ENCODE data around the gene ITGAD. TPM values are rescaled to one million over a fixed set of nuclear protein-coding genes. Genes with fewer than 3 reads are reported as not detected.

The ITGAD gene
- total RNA-seq, 1 donor from 2014 or later = not detected

DNA sequence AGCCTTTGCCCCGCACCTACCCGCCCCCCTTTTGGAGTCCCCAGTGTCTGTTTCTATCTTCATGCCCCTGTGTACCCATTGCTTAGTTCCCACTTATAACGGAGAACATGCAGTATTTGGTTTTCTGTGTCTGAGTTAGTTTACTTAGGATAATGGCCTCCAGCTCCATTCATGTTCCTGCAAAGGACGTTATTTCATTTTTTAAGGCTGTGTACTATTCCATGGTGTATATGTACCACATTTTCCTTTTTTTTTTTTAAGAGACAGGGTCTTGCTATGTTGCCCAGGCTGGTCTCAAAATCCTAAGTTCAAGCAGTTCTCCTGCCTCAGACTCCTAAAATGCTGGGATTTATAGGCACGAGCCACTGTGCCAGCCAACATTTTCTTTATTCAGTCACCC, 74.7 kb downstream of the ITGAD start:
- Histone ChIP-seq H3K36me3 (ENCODE audit: control insufficient read depth, insufficient read depth, low read length) (no peaks in the 10 kb centered on the region), H3K4me3 (ENCODE audit: low read depth, low read length) (no peak overlapping the region), H3K27me3 (ENCODE audit: control insufficient read depth, insufficient read depth, low read length) (no peaks in the 10 kb centered on the region)
- DNase-seq (ENCODE audit: low read depth) = no peak
- TF ChIP-seq, protein P1, sequence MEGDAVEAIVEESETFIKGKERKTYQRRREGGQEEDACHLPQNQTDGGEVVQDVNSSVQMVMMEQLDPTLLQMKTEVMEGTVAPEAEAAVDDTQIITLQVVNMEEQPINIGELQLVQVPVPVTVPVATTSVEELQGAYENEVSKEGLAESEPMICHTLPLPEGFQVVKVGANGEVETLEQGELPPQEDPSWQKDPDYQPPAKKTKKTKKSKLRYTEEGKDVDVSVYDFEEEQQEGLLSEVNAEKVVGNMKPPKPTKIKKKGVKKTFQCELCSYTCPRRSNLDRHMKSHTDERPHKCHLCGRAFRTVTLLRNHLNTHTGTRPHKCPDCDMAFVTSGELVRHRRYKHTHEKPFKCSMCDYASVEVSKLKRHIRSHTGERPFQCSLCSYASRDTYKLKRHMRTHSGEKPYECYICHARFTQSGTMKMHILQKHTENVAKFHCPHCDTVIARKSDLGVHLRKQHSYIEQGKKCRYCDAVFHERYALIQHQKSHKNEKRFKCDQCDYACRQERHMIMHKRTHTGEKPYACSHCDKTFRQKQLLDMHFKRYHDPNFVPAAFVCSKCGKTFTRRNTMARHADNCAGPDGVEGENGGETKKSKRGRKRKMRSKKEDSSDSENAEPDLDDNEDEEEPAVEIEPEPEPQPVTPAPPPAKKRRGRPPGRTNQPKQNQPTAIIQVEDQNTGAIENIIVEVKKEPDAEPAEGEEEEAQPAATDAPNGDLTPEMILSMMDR (IDR thresholded peaks at IDR 0.05; ENCODE audit: insufficient read depth, low read length, poor library complexity, severe bottlenecking) = no peak

GRCh38 chr16:31470615-31471014, 77.5 kb downstream of the ITGAD start:
- H3K27me3 ChIP-seq (ENCODE audit: control insufficient read depth, insufficient read depth, low read length) = no peaks in the 10 kb centered on the region
- H3K4me3 ChIP-seq (ENCODE audit: low read depth, low read length) = no peak overlapping the region
- H3K36me3 ChIP-seq (ENCODE audit: control insufficient read depth, insufficient read depth, low read length) = no peaks in the 10 kb centered on the region
- TF ChIP-seq, protein P1 (IDR thresholded peaks at IDR 0.05; ENCODE audit: insufficient read depth, low read length, poor library complexity, severe bottlenecking) = no peak
- DNase-seq (ENCODE audit: low read depth) = no peak

DNA sequence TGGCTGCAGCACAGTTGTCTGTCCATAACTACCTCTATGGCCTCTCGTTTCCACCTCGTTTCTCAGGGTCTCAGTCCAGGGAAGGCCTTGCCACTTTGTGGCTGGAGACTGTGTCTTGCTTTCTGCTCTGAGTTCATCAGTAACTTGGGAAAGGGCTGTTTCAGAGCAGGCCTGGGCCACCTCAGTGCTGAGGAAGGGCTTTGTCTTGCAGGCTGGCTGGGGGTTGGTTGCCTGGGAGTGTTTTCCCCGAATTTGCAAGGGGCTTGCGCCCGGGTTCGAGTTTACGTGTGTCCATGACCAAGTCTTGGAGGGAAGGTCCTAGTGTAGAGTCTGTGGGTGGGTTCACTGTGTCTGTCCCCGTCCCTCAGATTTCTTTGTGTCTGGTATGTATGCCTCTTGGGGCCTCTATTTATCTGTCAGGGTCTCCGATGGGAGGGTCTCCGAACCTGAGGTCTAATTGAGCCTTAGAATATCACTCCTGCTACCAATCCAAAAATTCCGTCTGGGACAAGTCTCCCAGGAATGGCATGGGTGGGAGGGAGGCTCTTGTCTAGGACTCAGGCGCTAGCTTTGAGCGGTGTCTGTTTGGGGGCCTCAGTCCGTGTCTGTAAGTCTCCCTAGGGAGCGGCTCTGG, 78.2 kb downstream of the ITGAD start:
- TF ChIP-seq, protein P1 (IDR thresholded peaks at IDR 0.05; ENCODE audit: insufficient read depth, low read length, poor library complexity, severe bottlenecking) = no peak
- Histone ChIP-seq H3K27me3 (ENCODE audit: control insufficient read depth, insufficient read depth, low read length) (peaks cover 1% of the 10 kb centered on the region), H3K4me3 (ENCODE audit: low read depth, low read length) (peak overlapping the region; percentile 50), H3K36me3 (ENCODE audit: control insufficient read depth, insufficient read depth, low read length) (no peaks in the 10 kb centered on the region)
- DNase-seq (ENCODE audit: low read depth) = no peak

DNA sequence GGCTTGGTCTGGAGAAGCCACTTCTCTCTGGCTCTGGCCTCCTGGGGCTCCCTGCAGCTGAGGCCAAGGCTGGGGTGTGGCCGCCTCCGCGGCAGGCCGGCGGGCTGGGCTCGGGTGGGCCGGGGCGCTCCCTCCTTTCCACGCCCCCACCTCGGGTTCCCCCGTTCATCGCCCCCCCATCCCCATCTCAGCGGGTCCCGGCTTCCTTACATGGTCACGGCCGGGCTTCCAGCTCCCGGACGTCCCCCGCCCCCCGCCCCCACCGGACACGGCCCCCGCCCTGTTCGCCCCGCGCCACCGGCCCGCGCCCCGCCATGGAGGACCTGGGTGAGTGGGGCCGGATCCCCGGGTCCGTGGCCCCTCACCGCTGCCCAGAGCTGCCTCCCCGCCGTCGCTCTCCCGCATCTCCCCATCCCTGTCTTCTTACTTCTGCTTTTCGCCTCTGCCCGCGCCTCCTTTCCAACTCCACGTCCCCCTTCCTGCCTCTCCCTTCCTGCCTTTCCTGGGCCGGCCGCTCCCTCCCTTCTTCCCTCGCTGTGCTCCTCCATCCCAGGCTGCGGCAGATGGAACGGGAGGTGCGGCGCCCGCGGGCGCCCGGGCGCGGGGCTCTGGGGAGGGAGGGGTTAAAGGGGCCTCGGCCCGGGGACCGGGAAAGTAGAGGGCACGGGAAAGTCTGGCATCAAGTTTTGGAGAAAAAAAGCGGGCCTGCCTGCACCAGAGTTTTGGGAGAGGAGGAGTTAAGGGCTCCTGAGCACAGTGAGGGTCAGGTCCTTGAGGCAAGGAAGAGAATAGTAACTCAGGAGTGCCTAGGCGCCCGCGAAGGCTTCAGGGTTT, 79.0 kb downstream of the ITGAD start, which contains the start of gene TGFB1I1:
Gene TGFB1I1, plus strand, starts transcription at position 278 of the 834 bp plus-strand sequence. Its CDS starts 37 bp downstream, at position 315.
- Histone ChIP-seq H3K36me3 (ENCODE audit: control insufficient read depth, insufficient read depth, low read length) (no peaks in the 10 kb centered on the region), H3K27me3 (ENCODE audit: control insufficient read depth, insufficient read depth, low read length) (peaks cover 2% of the 10 kb centered on the region), H3K4me3 (ENCODE audit: low read depth, low read length) (peak within 1 kb of the TSS; percentile 50)
- DNase-seq (ENCODE audit: low read depth) = no peak
- TF ChIP-seq, protein P1 (IDR thresholded peaks at IDR 0.05; ENCODE audit: insufficient read depth, low read length, poor library complexity, severe bottlenecking) = no peak

GRCh38 chr16:31472709-31473203, 79.6 kb downstream of the ITGAD start:
- no peaks in the 10 kb centered on the region for H3K36me3 ChIP-seq (ENCODE audit: control insufficient read depth, insufficient read depth, low read length)
- DNase-seq (ENCODE audit: low read depth) = no peak
- peaks cover 2% of the 10 kb centered on the region for H3K27me3 ChIP-seq (ENCODE audit: control insufficient read depth, insufficient read depth, low read length)
- TF ChIP-seq, protein P1 (IDR thresholded peaks at IDR 0.05; ENCODE audit: insufficient read depth, low read length, poor library complexity, severe bottlenecking) = peak; percentile 67
- peak overlapping the region; percentile 50 for H3K4me3 ChIP-seq (ENCODE audit: low read depth, low read length)
